Left ventricle myocardium inferior (tissue), 1 donor: Measurements from ENCODE around the gene NHERF2. TPM values are rescaled to one million over a fixed set of nuclear protein-coding genes. Genes with fewer than 3 reads are reported as not detected.
"Not testable (repeated sequence)": the region's sequence is repeated elsewhere in the genome, so short reads cannot be mapped to it uniquely, and the experiment has no call there.

ENCODE experiments used
- DNase-seq: peaks from one replicate; pipeline ENCODE4 v3.0.0-alpha.2; 2020
- H3K27ac ChIP-seq: fragments of 200-600 bp; replicated peaks from 2 replicates; pipeline ENCODE4 v1.8.0; 2021
- H3K27me3 ChIP-seq: fragments of 200-600 bp; 2 replicates; pipeline ENCODE4 v1.8.0; 2021; ENCODE audit warnings: low read depth
- H3K36me3 ChIP-seq: fragments of 200-600 bp; 2 replicates; pipeline ENCODE4 v1.8.0; 2021
- H3K4me1 ChIP-seq: fragments of 200-600 bp; 2 replicates; pipeline ENCODE4 v1.8.0; 2021
- H3K4me3 ChIP-seq: fragments of 200-600 bp; 2 replicates; pipeline ENCODE4 v1.8.0; 2021; ENCODE audit warnings: mild to moderate bottlenecking, moderate library complexity
- H3K9me3 ChIP-seq: fragments of 200-600 bp; replicated peaks from 2 replicates; pipeline ENCODE4 v1.8.0; 2021
- intact Hi-C: fragments of 100-400 bp; cut with micrococcal nuclease; formaldehyde crosslinking; loops from one replicate; pipeline ENCODE4 v1.11.0; 2022
- total RNA-seq: library from RNA; stranded (reverse); fragmentation: NEBNext Ultra II Directional; extraction: Animal tissue kit (Norgen Biotek cat#: 25700); gene quantifications from one replicate; pipeline ENCODE4 v1.2.1, GENCODE V29; 2021
- TF ChIP-seq, protein P1 (sequence below): fragments of 200-600 bp; IDR thresholded peaks from 2 replicates; pipeline ENCODE4 v1.8.0; 2021; ENCODE audit warnings: antibody characterized with exemption, mild to moderate bottlenecking, borderline replicate concordance
- donor health status: DM: no; HTN: yes; CAD: no; lungs with severe emphysema.

Gene NHERF2
- total RNA-seq, 1 donor from 2014 or later = 221 TPM

DNA sequence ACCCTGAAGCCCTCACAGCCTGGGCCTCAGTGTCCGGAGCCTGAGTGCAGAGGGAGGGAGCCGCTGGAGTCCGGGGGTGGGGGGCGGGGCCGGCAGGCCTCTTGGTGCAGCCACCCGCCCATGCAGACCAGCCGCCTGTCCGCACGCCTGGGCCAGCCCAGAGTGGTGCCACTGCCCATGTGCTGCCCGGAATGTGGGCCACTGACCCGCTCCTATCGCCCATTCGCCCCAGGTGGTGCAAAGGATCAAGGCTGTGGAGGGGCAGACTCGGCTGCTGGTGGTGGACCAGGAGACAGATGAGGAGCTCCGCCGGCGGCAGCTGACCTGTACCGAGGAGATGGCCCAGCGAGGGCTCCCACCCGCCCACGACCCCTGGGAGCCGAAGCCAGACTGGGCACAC is 2.6 kb downstream of the NHERF2 start:
- Histone ChIP-seq H3K27me3 (no peaks in the 10 kb centered on the region), H3K27ac (peak overlapping the region; percentile 98), H3K36me3 (peaks cover 12% of the 10 kb centered on the region), H3K4me3 (peak overlapping the region; percentile 91), H3K4me1 (peaks cover 80% of the 10 kb centered on the region), H3K9me3 (no peaks in the 10 kb centered on the region)
- intact Hi-C loops = loop anchor here (10.0 kb wide), 1 partner anchor 115 kb away; the partner anchor contains the start of gene RAB26
- TF ChIP-seq, protein P1, sequence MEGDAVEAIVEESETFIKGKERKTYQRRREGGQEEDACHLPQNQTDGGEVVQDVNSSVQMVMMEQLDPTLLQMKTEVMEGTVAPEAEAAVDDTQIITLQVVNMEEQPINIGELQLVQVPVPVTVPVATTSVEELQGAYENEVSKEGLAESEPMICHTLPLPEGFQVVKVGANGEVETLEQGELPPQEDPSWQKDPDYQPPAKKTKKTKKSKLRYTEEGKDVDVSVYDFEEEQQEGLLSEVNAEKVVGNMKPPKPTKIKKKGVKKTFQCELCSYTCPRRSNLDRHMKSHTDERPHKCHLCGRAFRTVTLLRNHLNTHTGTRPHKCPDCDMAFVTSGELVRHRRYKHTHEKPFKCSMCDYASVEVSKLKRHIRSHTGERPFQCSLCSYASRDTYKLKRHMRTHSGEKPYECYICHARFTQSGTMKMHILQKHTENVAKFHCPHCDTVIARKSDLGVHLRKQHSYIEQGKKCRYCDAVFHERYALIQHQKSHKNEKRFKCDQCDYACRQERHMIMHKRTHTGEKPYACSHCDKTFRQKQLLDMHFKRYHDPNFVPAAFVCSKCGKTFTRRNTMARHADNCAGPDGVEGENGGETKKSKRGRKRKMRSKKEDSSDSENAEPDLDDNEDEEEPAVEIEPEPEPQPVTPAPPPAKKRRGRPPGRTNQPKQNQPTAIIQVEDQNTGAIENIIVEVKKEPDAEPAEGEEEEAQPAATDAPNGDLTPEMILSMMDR = no peak
- no peak for DNase-seq

DNA sequence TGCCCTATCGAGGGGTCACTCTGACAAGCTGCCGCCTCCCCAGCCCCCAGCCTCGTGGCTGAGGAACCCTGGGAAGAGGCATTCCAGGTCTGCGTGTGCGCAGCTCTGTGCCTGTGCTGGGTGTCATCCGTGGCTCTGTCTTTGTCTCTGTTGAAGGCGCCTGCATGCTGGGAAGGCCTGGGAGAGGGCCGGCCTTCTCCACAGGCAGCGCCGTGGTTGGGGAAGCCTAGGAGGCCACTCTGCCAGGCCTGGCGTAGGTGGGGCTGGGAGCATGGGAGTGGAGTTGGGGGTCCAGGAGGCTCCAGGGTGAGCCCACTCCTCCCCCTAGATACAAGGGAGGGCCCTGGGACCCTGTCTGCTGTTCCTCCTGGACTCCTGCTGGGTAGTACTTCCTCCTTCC is 3.3 kb downstream of the NHERF2 start:
- Histone ChIP-seq H3K36me3 (peaks cover 12% of the 10 kb centered on the region), H3K4me1 (peaks cover 78% of the 10 kb centered on the region), H3K27ac (peak overlapping the region; percentile 98), H3K9me3 (no peaks in the 10 kb centered on the region), H3K4me3 (peak overlapping the region; percentile 91), H3K27me3 (no peaks in the 10 kb centered on the region)
- TF ChIP-seq, protein P1 = no peak
- intact Hi-C loops = no loop called here
- no peak for DNase-seq

- Histone ChIP-seq H3K27ac (peak overlapping the region; percentile 98), H3K4me3 (peak overlapping the region; percentile 91), H3K9me3 (no peaks in the 10 kb centered on the region), H3K27me3 (no peaks in the 10 kb centered on the region), H3K36me3 (peaks cover 20% of the 10 kb centered on the region), H3K4me1 (peaks cover 78% of the 10 kb centered on the region)
- TF ChIP-seq, protein P1 = no peak
- DNase-seq = peak; percentile 61
- intact Hi-C loops = no loop called here
These were observed 4.4 kb downstream of the NHERF2 start for GRCh38 chr16:2031081-2031577.

GRCh38 chr16:2032285-2033056 is 5.8 kb downstream of the NHERF2 start:
- peak overlapping the region; percentile 98 for H3K27ac ChIP-seq
- TF ChIP-seq, protein P1 = no peak
- H3K4me3 ChIP-seq = peak overlapping the region; percentile 72
- H3K36me3 ChIP-seq = peaks cover 34% of the 10 kb centered on the region
- no peaks in the 10 kb centered on the region for H3K27me3 ChIP-seq
- peak; percentile 48 for DNase-seq
- intact Hi-C loops = no loop called here
- peaks cover 80% of the 10 kb centered on the region for H3K4me1 ChIP-seq
- H3K9me3 ChIP-seq = no peaks in the 10 kb centered on the region

GRCh38 chr16:2033057-2033908 is 6.6 kb downstream of the NHERF2 start:
- H3K4me1 ChIP-seq = peaks cover 80% of the 10 kb centered on the region
- intact Hi-C loops = no loop called here
- TF ChIP-seq, protein P1 = no peak
- peaks cover 40% of the 10 kb centered on the region for H3K36me3 ChIP-seq
- DNase-seq = peak; percentile 76
- peak overlapping the region; percentile 98 for H3K27ac ChIP-seq
- no peaks in the 10 kb centered on the region for H3K27me3 ChIP-seq
- no peaks in the 10 kb centered on the region for H3K9me3 ChIP-seq
- peak overlapping the region; percentile 72 for H3K4me3 ChIP-seq

GRCh38 chr16:2033909-2034695 is 7.4 kb downstream of the NHERF2 start:
- H3K27me3 ChIP-seq, DNase-seq, intact Hi-C loops, H3K9me3 ChIP-seq: not testable (repeated sequence)
- Histone ChIP-seq H3K4me3 (peak overlapping the region; percentile 72), H3K4me1 (peaks cover 80% of the 10 kb centered on the region), H3K27ac (peak overlapping the region; percentile 98), H3K36me3 (peaks cover 48% of the 10 kb centered on the region)
